HG02943 (cell line): ENCODE results near the gene DDHD1.

Experiments used
- ATAC-seq: cut with Tn5 transposase; IDR thresholded peaks from one replicate; pipeline ENCODE4 v1.9.1; 2021; ENCODE audit warnings: mild to moderate bottlenecking, low read depth, moderate library complexity; ENCODE audit not compliant: unreplicated experiment

The DDHD1 gene

DNA sequence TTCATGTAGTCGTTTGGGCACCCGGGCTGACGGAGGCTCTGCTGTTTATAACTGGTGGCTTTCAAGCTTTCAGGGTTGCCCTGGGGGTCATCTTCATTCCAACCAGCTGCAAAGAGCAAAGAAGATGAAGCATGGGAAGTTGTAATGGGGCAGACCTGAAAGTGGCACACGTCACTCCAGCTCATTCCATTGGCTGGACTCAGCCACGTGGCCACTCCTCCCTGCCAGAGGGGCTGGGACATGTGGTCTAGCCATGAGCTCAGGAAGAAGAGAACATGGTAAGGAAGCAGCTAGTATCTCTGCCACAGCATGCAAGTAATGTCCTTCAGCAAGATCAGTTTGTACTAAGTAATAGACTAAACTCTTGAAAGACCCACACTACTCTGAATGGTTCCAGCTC is 150.5 kb downstream of the DDHD1 start:
- ATAC-seq = no peak

GRCh38 chr14:53001787-53002378 is 151.2 kb downstream of the DDHD1 start:
- ATAC-seq = no peak

GRCh38 chr14:52998376-52999015 is 154.6 kb downstream of the DDHD1 start:
- no peak for ATAC-seq

- no peak for ATAC-seq
Observed at GRCh38 chr14:52996493-52996892, 156.6 kb downstream of the DDHD1 start.

DNA sequence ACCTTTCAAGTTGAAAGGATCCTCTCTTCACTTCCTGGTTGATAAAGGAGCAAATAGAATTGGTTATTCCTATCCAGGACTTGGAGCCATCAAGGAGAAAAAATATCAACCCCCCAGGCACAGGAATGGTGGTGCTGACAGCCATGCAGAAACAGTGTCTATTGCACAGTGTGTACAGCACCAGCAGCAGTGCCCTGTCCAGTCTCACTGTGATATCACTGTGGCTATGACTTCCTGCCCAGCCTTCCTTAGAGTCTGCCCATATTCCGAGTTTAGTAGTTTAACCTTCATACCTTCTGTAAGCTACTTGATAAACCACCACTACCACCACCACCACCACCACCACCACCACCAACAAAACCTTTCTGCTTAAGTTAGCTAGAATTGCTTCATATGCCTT is 157.1 kb downstream of the DDHD1 start:
- no peak for ATAC-seq

- ATAC-seq = no peak
Observed at GRCh38 chr14:52992236-52992870, 160.8 kb downstream of the DDHD1 start.

DNA sequence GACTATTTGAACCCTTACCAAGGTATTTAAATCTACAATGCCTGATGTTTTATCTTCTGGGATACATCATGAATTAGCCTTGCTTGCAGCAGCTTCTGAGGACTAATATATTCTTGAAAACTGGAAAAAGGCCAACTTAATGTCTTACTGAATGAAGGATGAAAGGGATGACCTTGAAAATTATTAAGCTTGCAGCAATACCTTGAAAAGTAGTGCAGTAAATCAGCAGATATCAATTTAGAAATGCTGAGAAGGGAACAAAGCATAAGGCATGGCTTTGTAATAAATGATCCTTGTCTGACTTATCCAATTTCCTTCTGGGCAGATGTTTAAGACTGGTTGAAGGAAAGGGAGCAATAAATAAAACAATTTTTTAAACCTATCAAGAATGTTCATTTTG is 165.0 kb downstream of the DDHD1 start:
- ATAC-seq = no peak

- ATAC-seq = no peak
Observed at GRCh38 chr14:52987514-52987913, 165.6 kb downstream of the DDHD1 start.

- no peak for ATAC-seq
Observed at GRCh38 chr14:52987042-52987441, 166.1 kb downstream of the DDHD1 start.
